Smooth muscle cell (in vitro differentiated cells): ENCODE results near the gene CCDC149. TPM values are rescaled to one million over a fixed set of nuclear protein-coding genes. Genes with fewer than 3 reads are reported as not detected.

Experiments used
- DNase-seq: peaks from one replicate; lab custom pipeline; 2025; ENCODE audit not compliant: unreplicated experiment; lab: John Stamatoyannopoulos, UW
- H2AFZ ChIP-seq: fragments of 200-600 bp; sonication (generic); 2 replicates; pipeline ENCODE4 v1.6.0; 2016; ENCODE audit warnings: antibody characterized with exemption, low read depth, mild to moderate bottlenecking
- H3F3A ChIP-seq: fragments of 200-600 bp; sonication (generic); 2 replicates; pipeline ENCODE4 v1.6.0; 2017; ENCODE audit warnings: antibody characterized with exemption, low read depth
- H3K27ac ChIP-seq: fragments of 200-600 bp; sonication (generic); 2 replicates; pipeline ENCODE4 v1.5.1; 2016; ENCODE audit warnings: low read depth, mild to moderate bottlenecking
- H3K27me3 ChIP-seq: fragments of 200-600 bp; sonication (generic); 2 replicates; pipeline ENCODE4 v1.6.1; 2016; ENCODE audit warnings: low read depth, mild to moderate bottlenecking
- H3K36me3 ChIP-seq: fragments of 200-600 bp; sonication (generic); 2 replicates; pipeline ENCODE4 v1.5.1; 2016; ENCODE audit warnings: low read depth
- H3K4me1 ChIP-seq: fragments of 200-600 bp; sonication (generic); 2 replicates; pipeline ENCODE4 v1.5.1; 2016; ENCODE audit warnings: low read depth
- H3K4me2 ChIP-seq: fragments of 200-600 bp; sonication (generic); 2 replicates; pipeline ENCODE4 v1.6.0; 2016; ENCODE audit warnings: mild to moderate bottlenecking
- H3K4me3 ChIP-seq: fragments of 200-600 bp; sonication (generic); 2 replicates; pipeline ENCODE4 v1.5.1; 2016; ENCODE audit warnings: mild to moderate bottlenecking
- H3K79me2 ChIP-seq: fragments of 200-600 bp; sonication (generic); 2 replicates; pipeline ENCODE4 v1.6.0; 2016; ENCODE audit warnings: low read depth, mild to moderate bottlenecking
- H3K9ac ChIP-seq: fragments of 200-600 bp; sonication (generic); 2 replicates; pipeline ENCODE4 v1.6.0; 2016; ENCODE audit warnings: low read depth
- H3K9me3 ChIP-seq: fragments of 200-600 bp; sonication (generic); replicated peaks from 2 replicates; pipeline ENCODE4 v1.5.1; 2016; ENCODE audit warnings: low read depth
- H4K20me1 ChIP-seq: fragments of 200-600 bp; sonication (generic); 2 replicates; pipeline ENCODE4 v1.6.0; 2016; ENCODE audit warnings: low read depth
- CTCF ChIP-seq: fragments of 200-600 bp; sonication (generic); IDR thresholded peaks from 2 replicates; pipeline ENCODE4 v1.5.1; 2017; ENCODE audit warnings: borderline replicate concordance, mild to moderate bottlenecking, antibody characterized with exemption; ENCODE audit not compliant: insufficient read depth, poor library complexity, severe bottlenecking
- WGBS: methylation state at CpG from one replicate; pipeline ENCODE4 v1.1.7; 2016; ENCODE audit warnings: low lambda C conversion rate; 5-methylcytosine and 5-hydroxymethylcytosine counted together
- polyA plus RNA-seq: library from polyadenylated mRNA; unstranded; fragments of >200 nt; fragmentation: Nextera tagmentation; extraction: Ambion mirVana; gene quantifications from 2 replicates; pipeline ENCODE4 v1.2.1, GENCODE V29; 2016
- total RNA-seq: library from RNA; depleted of rRNA; stranded (reverse); fragments of >200 nt; gene quantifications from 2 replicates; pipeline ENCODE4 v1.2.3, GENCODE V29; 2014

Gene CCDC149
- total and polyA plus RNA-seq, 2 experiments from 2014 or later, result 5.5 to 10.7 TPM

DNA sequence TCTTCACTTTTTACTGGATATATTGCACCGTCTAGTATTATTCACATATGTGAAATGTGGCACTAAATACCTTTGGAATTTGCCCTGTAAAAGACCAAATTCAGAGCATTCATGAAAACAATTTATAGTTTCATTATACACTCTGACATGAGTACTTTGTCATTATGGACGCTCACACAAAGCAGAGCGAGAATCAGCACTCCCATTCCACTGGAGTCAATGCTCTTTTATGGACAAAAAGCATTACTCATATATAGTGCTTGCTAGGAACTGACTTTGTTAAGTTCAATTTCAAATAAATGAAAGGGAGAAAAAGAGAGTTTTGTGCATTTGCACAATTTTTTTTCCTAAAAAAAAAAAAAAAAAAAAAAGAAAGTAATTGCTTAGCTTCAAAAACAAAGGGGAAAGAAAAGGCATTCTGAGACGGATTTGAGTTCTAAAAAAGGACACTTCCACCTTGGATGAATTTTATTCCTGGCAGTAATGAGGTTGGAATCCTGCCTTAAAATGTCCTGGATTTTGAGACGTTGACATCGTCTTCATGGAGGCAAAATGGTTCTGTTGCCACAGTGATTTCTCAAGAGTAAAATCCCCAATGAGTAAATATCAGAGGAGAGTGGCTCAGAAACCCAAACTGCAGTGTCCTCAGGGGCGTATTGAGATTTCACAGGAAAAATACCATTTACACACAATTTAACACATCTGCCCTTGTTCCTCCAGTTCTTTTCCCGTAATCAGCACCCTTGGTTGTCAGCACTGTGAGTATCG, 34.8 kb downstream of the CCDC149 start:
- Histone ChIP-seq H4K20me1 (no peaks in the 10 kb centered on the region), H3K9ac (no peak overlapping the region), H2AFZ (no peak overlapping the region), H3K4me1 (peaks cover 8% of the 10 kb centered on the region), H3K27me3 (no peaks in the 10 kb centered on the region), H3K36me3 (no peaks in the 10 kb centered on the region), H3K9me3 (no peaks in the 10 kb centered on the region), H3K27ac (no peak overlapping the region), H3K4me3 (no peak overlapping the region), H3K79me2 (no peaks in the 10 kb centered on the region), H3F3A (no peaks in the 10 kb centered on the region), H3K4me2 (no peak overlapping the region)
- 86% methylated on average over 9 of the region's 9 CpGs for WGBS
- DNase-seq, result no peak
- no peak for TF ChIP-seq CTCF

DNA sequence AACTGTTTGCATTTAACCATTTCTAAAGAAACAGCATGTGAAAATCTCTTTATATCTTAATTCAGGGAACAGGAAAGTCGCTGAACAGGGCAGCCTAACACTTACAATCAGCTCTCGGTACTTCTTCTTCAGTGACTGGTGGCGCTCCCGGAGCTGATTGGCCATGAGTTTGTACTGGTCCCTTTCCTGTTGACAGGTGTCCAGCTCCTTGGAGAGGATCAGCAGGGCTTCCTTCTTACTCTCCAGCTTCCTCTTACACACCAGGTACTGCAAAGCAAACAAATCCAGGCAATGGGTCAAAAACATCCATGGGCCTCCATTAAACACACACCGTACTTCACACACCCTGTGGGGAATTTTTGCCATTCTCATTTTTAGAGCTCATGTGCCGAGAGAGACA, 36.4 kb downstream of the CCDC149 start:
- H3K79me2 ChIP-seq, result no peaks in the 10 kb centered on the region
- H3K9ac ChIP-seq, result no peak overlapping the region
- no peaks in the 10 kb centered on the region for H3F3A ChIP-seq
- no peak for TF ChIP-seq CTCF
- H3K27me3 ChIP-seq, result no peaks in the 10 kb centered on the region
- DNase-seq, result no peak
- 90% methylated on average over 6 of the region's 6 CpGs for WGBS
- no peaks in the 10 kb centered on the region for H3K36me3 ChIP-seq
- no peaks in the 10 kb centered on the region for H3K9me3 ChIP-seq
- no peaks in the 10 kb centered on the region for H4K20me1 ChIP-seq
- H3K27ac ChIP-seq, result no peak overlapping the region
- H3K4me1 ChIP-seq, result no peaks in the 10 kb centered on the region
- H3K4me2 ChIP-seq, result no peak overlapping the region
- H3K4me3 ChIP-seq, result no peak overlapping the region
- no peak overlapping the region for H2AFZ ChIP-seq

DNA sequence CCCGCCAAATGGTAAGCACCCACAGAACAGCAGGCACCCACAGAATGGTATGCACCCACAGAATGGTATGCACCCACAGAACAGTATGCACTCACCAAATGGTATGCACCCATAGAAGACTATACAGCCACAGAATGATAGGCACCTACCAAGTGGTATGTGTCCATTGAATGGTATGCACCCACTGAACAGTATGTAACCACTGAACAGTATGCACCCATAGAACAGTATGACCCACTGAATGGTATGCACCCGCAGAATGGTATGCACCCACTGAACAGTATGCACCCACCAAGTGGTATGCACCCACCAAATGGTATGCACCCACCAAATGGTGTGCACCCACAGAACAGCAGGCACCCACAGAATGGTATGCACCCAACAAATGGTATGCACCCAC, 40.1 kb downstream of the CCDC149 start:
- Histone ChIP-seq H2AFZ (no peak overlapping the region), H3K27me3 (no peaks in the 10 kb centered on the region), H3K4me2 (no peak overlapping the region), H4K20me1 (no peaks in the 10 kb centered on the region), H3K9me3 (no peaks in the 10 kb centered on the region), H3F3A (no peaks in the 10 kb centered on the region), H3K9ac (no peak overlapping the region), H3K4me1 (no peaks in the 10 kb centered on the region), H3K27ac (no peak overlapping the region), H3K36me3 (no peaks in the 10 kb centered on the region), H3K4me3 (no peak overlapping the region), H3K79me2 (no peaks in the 10 kb centered on the region)
- no peak for DNase-seq
- TF ChIP-seq CTCF, result no peak
- WGBS, result 82% methylated on average over 2 of the region's 2 CpGs

DNA sequence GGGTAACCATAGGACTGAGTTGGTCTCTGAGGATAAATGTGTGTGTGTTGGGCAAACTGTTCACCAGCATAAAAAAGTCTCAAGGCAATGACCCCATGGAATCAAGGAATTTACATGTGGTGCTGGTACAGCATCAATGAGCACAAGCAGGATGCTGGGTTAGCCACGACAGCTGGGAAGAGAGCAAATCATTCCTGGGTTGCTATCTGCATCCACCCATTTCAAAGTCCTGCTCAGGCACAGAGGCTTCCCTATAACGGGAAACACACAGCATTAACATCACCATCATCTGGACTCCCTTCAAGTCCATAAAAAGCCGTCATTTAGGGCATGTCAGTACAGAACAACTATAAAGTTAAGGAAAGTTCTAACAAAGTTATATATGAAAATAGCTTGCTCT, 41.6 kb downstream of the CCDC149 start:
- Histone ChIP-seq H3K4me1 (no peaks in the 10 kb centered on the region), H3K4me2 (peak overlapping the region; percentile 1), H3K79me2 (no peaks in the 10 kb centered on the region), H4K20me1 (no peaks in the 10 kb centered on the region), H3K9ac (no peak overlapping the region), H3K27me3 (no peaks in the 10 kb centered on the region), H3K36me3 (no peaks in the 10 kb centered on the region), H2AFZ (no peak overlapping the region), H3K9me3 (no peaks in the 10 kb centered on the region), H3K4me3 (no peak overlapping the region), H3F3A (no peaks in the 10 kb centered on the region), H3K27ac (no peak overlapping the region)
- TF ChIP-seq CTCF, result no peak
- DNase-seq, result no peak
- WGBS, result 14% methylated on average over 3 of the region's 3 CpGs
